MCF 10A (cell line): Measurements from ENCODE around the gene MYO1D. TPM values are rescaled to one million over a fixed set of nuclear protein-coding genes. Genes with fewer than 3 reads are reported as not detected.

Experiments
- BruUV-seq: library from RNA; stranded (reverse); fragments of 400-500 nt; replicated peaks from 2 replicates; lab custom pipeline; 2021; lab: Mats Ljungman, UMichigan
- CTCF ChIA-PET: fragments of 300-600 bp; sonication (Branson Sonifier 250); formaldehyde crosslinking; extraction: SDS; loops from one replicate; lab custom pipeline; 2021; ENCODE audit warnings: antibody characterized with exemption, inconsistent platforms; lab: Yijun Ruan, JAX
- POLR2A ChIA-PET: fragments of 300-600, 350-650 bp; sonication (Branson Sonifier 250); formaldehyde crosslinking; extraction: SDS; loops from one replicate; lab custom pipeline; 2020; ENCODE audit warnings: antibody characterized with exemption, inconsistent platforms; lab: Yijun Ruan, JAX
- DNase-seq: peaks from one replicate; pipeline ENCODE4 v3.0.0-alpha.2; 2018; ENCODE audit not compliant: unreplicated experiment
- H3K27ac Mint-ChIP-seq: one replicate; pipeline ENCODE4 v1.8.0; 2022; ENCODE audit warnings: mild to moderate bottlenecking, low read depth, mixed read lengths; ENCODE audit not compliant: unreplicated experiment
- H3K27me3 Mint-ChIP-seq: one replicate; pipeline ENCODE4 v1.8.0; 2022; ENCODE audit warnings: mixed read lengths; ENCODE audit not compliant: insufficient read depth, unreplicated experiment
- H3K36me3 Mint-ChIP-seq: one replicate; pipeline ENCODE4 v1.8.0; 2022; ENCODE audit warnings: mild to moderate bottlenecking, moderate library complexity, mixed read lengths; ENCODE audit not compliant: insufficient read depth, unreplicated experiment
- H3K4me1 Mint-ChIP-seq: one replicate; pipeline ENCODE4 v1.8.0; 2022; ENCODE audit warnings: mixed read lengths; ENCODE audit not compliant: insufficient read depth, unreplicated experiment
- H3K4me3 Mint-ChIP-seq: one replicate; pipeline ENCODE4 v1.8.0; 2022; ENCODE audit warnings: mild to moderate bottlenecking, moderate library complexity, mixed read lengths; ENCODE audit not compliant: unreplicated experiment
- H3K9me3 Mint-ChIP-seq: one replicate; pipeline ENCODE4 v1.8.0; 2022; ENCODE audit warnings: mixed read lengths; ENCODE audit not compliant: unreplicated experiment
- intact Hi-C: fragments of 100-400 bp; cut with micrococcal nuclease; formaldehyde crosslinking; loops from 2 replicates; pipeline ENCODE4 v1.14.1; 2022
- total RNA-seq: library from RNA; stranded (reverse); gene quantifications from 2 replicates; pipeline ENCODE4 v1.2.3, GENCODE V29; 2022
- TF ChIP-seq, protein P1 (sequence below): fragments of 200-600 bp; IDR thresholded peaks from one replicate; pipeline ENCODE4 v1.8.0; 2022; ENCODE audit warnings: antibody characterized with exemption, mild to moderate bottlenecking; ENCODE audit not compliant: unreplicated experiment

MYO1D gene
- total RNA-seq, 1 experiment from 2014 or later, result 30.5 TPM

DNA sequence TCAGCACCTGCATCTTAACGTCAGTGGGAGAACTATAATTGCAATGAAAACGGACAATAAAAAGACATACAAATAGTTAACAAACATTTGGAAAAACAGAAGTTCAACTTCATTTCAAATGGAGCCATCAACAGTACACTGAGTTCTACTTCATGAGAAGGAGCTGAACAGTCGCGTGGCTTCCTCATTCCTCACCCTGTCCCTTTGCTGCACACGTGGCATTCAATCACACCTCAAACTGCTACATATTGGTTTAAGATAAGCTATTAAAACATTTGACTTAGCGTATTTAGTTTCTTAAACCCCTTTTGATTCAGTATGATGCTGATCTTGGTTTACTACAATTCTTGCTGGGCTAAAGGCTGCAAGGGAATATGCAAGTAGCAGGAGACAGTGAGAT is 313.3 kb downstream of the MYO1D start:
- POLR2A ChIA-PET, result no interaction called here
- Mint-ChIP-seq H3K36me3 (peaks cover 13% of the 10 kb centered on the region), H3K27ac (no peak overlapping the region), H3K27me3 (no peaks in the 10 kb centered on the region), H3K4me3 (no peak overlapping the region), H3K4me1 (peaks cover 6% of the 10 kb centered on the region), H3K9me3 (no peaks in the 10 kb centered on the region)
- CTCF ChIA-PET, result interaction anchor here (0.6 kb wide), 1 partner anchor 52 kb away, joined by 3 read pairs; no protein-coding TSS in a partner anchor
- TF ChIP-seq, protein P1, sequence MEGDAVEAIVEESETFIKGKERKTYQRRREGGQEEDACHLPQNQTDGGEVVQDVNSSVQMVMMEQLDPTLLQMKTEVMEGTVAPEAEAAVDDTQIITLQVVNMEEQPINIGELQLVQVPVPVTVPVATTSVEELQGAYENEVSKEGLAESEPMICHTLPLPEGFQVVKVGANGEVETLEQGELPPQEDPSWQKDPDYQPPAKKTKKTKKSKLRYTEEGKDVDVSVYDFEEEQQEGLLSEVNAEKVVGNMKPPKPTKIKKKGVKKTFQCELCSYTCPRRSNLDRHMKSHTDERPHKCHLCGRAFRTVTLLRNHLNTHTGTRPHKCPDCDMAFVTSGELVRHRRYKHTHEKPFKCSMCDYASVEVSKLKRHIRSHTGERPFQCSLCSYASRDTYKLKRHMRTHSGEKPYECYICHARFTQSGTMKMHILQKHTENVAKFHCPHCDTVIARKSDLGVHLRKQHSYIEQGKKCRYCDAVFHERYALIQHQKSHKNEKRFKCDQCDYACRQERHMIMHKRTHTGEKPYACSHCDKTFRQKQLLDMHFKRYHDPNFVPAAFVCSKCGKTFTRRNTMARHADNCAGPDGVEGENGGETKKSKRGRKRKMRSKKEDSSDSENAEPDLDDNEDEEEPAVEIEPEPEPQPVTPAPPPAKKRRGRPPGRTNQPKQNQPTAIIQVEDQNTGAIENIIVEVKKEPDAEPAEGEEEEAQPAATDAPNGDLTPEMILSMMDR, result no peak
- intact Hi-C loops, result no loop called here
- no peak for DNase-seq
- BruUV-seq, result no TSS peak

DNA sequence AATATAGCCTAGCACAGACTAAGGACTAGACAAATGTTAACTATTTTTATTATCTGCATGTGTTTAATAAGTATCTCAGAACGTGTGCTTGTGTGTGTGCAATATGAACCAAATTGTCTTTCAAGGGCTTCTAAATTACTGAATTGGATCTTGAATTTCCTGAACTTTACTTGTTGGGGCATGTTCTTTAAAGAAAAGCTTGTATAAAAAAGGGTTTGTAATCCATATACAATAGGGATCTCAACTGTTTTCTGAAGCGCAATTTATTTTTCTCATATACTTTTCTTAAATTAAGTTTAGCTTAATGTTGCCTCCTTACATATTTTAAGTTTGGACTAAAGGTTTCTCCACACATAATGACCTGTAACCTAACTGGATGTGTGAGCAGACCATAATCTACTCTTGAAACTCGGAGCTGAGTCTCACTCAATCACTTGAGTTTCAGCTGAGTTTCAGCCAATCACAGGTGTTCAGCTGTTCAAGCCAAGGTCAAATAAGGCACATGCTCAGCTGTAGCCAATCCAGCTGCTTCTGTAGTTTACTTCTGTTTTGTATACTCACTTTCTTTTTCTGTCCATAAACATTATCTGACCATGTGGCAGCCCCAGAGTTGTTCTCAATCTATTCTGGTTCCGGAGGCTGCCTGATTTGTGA is 317.8 kb downstream of the MYO1D start:
- CTCF ChIA-PET, result interaction anchor here (0.6 kb wide), 2 partner anchors 115 to 1215 kb away, joined by 3 read pairs; partner anchors contain the start of gene PSMD11
- H3K9me3 Mint-ChIP-seq, result no peaks in the 10 kb centered on the region
- H3K27ac Mint-ChIP-seq, result no peak overlapping the region
- intact Hi-C loops, result no loop called here
- H3K27me3 Mint-ChIP-seq, result no peaks in the 10 kb centered on the region
- no TSS peak for BruUV-seq
- no peak for DNase-seq
- H3K4me1 Mint-ChIP-seq, result peaks cover under 1% of the 10 kb centered on the region
- TF ChIP-seq, protein P1, result no peak
- POLR2A ChIA-PET, result interaction anchor here (0.6 to 1.2 kb wide), 4 partner anchors 9 to 72 kb away, joined by 3 to 6 read pairs (median 4); partner anchors contain the start of gene CDK5R1
- H3K4me3 Mint-ChIP-seq, result no peak overlapping the region
- peaks cover 1% of the 10 kb centered on the region for H3K36me3 Mint-ChIP-seq

DNA sequence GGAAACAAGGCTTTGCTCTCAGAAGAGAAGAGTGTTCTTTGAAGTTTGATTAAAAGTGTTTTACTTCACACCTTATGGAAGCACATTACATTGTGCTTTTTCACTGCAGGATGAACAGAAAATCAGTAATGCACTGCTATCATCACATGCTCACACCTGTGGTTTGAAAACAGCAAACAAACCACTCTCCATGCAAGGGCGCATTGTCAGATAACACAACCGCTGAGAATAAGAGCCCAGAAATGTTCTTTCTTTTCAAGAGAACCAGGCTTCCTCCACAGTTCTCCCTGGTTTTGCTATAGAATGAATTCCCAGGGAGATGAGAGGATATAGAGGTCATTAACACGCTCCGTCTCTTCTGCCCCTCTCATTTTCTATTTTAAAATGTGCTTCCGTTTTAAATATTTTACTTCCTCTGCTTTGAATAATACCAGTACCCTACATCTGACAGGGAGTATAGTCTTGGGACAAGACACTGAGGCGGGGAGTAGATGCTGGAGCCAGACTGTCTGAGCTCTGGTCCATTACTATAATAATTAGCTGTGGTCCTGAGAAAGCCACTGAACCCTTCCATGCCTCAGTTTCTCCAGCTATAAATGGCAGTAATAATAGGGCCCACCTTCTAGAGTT is 318.5 kb downstream of the MYO1D start:
- Mint-ChIP-seq H3K36me3 (no peaks in the 10 kb centered on the region), H3K27me3 (no peaks in the 10 kb centered on the region), H3K9me3 (no peaks in the 10 kb centered on the region), H3K4me1 (no peaks in the 10 kb centered on the region), H3K4me3 (no peak overlapping the region), H3K27ac (no peak overlapping the region)
- no peak for DNase-seq
- TF ChIP-seq, protein P1, result no peak
- POLR2A ChIA-PET, result interaction anchor here (0.9 to 1.2 kb wide), 3 partner anchors 8 to 72 kb away, joined by 3 to 6 read pairs (median 4); partner anchors contain the start of gene CDK5R1
- CTCF ChIA-PET, result interaction anchor here (0.6 kb wide), 1 partner anchor 114 kb away, joined by 3 read pairs; the partner anchor contains the start of gene PSMD11
- intact Hi-C loops, result no loop called here
- no TSS peak for BruUV-seq

DNA sequence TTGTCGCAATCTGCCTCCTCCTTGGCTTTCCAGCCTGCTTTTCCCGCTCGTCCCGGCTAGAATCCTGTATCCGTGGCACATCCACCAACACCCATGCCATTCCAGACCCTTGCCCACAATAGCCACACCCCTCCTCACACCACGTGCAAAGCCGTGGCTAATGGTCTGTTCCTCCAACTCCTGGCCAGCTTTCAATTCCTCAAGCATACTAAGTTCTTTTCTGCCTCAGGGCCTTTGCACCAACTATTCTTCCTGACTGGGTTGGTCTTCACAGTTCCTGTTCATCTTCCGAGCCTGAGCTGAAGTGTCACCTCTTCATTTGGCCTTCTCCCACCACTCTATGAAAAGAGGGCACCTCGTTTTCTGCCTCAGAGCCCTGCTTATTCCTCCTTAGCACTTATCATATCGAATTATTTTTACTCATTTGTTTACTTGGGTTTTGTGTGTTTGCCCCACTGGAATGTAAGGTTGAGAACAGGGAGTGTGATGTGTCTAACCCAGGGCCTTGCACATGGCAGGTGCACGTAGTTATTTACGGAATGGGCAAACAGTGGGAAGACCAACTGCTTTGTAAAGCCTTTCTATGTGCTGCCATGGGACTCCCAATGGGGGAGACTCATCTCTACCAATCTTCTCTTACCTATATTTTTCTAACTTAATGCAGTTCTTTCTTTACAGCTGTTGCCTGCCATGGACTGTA is 321.2 kb downstream of the MYO1D start:
- CTCF ChIA-PET, result interaction anchor here (1.4 kb wide), 1 partner anchor 22 kb away, joined by 7 read pairs; no protein-coding TSS in a partner anchor

More for the DNA sequence above, 321.2 kb downstream of the MYO1D start:
- intact Hi-C loops, result no loop called here
- POLR2A ChIA-PET, result no interaction called here
- no peak for DNase-seq
- H3K36me3 Mint-ChIP-seq, result no peaks in the 10 kb centered on the region
- BruUV-seq, result no TSS peak
- no peak overlapping the region for H3K27ac Mint-ChIP-seq
- peaks cover 10% of the 10 kb centered on the region for H3K4me1 Mint-ChIP-seq
- no peak overlapping the region for H3K4me3 Mint-ChIP-seq
- H3K9me3 Mint-ChIP-seq, result no peaks in the 10 kb centered on the region
- no peaks in the 10 kb centered on the region for H3K27me3 Mint-ChIP-seq
- TF ChIP-seq, protein P1, result no peak
